HL-60 (cell line): Measurements from ENCODE around the gene OR1F1.
A peak's percentile ranks its signal among the peaks of the same experiment; 100 is the strongest.

Experiments
- DNase-seq, 2 experiments: peaks; one replicate each; pipeline ENCODE4 v3.0.0-alpha.2; 2010 to 2020; ENCODE audit warnings: low read depth in 1 of 2, low spot score in 1 of 2
- H3K27ac ChIP-seq: fragments of 250-450 bp; sonication (Bioruptor Pico); replicated peaks from 2 replicates; pipeline ENCODE4 v1.5.1; 2020; ENCODE audit warnings: mild to moderate bottlenecking, moderate library complexity
- H3K27me3 ChIP-seq: fragments of 250-450 bp; sonication (Bioruptor Pico); 2 replicates; pipeline ENCODE4 v1.5.1; 2021; ENCODE audit warnings: mild to moderate bottlenecking, moderate library complexity; ENCODE audit not compliant: insufficient read depth, poor library complexity, severe bottlenecking
- H3K4me3 ChIP-seq: replicated peaks from 2 replicates; pipeline ENCODE4 v1.5.1; 2011; ENCODE audit warnings: mild to moderate bottlenecking, control low read depth, low read length; ENCODE audit not compliant: insufficient read depth
- GABPA ChIP-seq: IDR thresholded peaks from 2 replicates; pipeline ENCODE4 v1.6.1; 2012; ENCODE audit warnings: low read depth
- POLR2AphosphoS5 ChIP-seq: IDR thresholded peaks from 2 replicates; pipeline ENCODE4 v1.6.1; 2012; ENCODE audit warnings: low read depth
- SPI1 ChIP-seq: IDR thresholded peaks from 2 replicates; pipeline ENCODE4 v1.6.1; 2012; ENCODE audit warnings: low read depth, mild to moderate bottlenecking, borderline replicate concordance
- TF ChIP-seq, protein P1 (sequence below): IDR thresholded peaks from one replicate; pipeline ENCODE4 v1.5.1; 2011; ENCODE audit warnings: low read length, control low read depth, inconsistent platforms; ENCODE audit not compliant: insufficient read depth
- TF ChIP-seq, protein P2 (sequence below): IDR thresholded peaks from 2 replicates; pipeline ENCODE4 v1.6.1; 2012; ENCODE audit warnings: low read depth; ENCODE audit not compliant: insufficient replicate concordance

OR1F1 gene

DNA sequence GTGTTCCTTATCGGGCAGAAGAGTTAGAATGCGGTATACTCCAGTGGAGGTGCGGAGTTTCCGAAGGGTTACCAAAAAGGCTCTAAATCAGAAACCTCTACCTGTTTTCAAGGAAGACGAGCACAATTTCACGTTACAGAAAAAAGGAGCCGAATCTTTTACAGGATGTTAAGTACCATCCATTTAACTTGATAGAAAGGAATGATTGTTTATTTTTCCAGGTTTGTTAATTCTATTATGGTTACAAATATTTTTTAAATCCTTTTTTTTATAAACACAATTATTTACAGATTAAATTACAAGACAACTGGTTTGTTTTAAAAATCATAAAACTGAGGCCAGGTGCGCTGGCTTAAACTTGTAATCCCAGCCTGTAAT lies 35.0 kb upstream of the OR1F1 start:
- H3K27me3 ChIP-seq = no peaks in the 10 kb centered on the region
- DNase-seq = no peak
- no peak overlapping the region for H3K27ac ChIP-seq
- H3K4me3 ChIP-seq = no peak overlapping the region
- TF ChIP-seq, protein P1, sequence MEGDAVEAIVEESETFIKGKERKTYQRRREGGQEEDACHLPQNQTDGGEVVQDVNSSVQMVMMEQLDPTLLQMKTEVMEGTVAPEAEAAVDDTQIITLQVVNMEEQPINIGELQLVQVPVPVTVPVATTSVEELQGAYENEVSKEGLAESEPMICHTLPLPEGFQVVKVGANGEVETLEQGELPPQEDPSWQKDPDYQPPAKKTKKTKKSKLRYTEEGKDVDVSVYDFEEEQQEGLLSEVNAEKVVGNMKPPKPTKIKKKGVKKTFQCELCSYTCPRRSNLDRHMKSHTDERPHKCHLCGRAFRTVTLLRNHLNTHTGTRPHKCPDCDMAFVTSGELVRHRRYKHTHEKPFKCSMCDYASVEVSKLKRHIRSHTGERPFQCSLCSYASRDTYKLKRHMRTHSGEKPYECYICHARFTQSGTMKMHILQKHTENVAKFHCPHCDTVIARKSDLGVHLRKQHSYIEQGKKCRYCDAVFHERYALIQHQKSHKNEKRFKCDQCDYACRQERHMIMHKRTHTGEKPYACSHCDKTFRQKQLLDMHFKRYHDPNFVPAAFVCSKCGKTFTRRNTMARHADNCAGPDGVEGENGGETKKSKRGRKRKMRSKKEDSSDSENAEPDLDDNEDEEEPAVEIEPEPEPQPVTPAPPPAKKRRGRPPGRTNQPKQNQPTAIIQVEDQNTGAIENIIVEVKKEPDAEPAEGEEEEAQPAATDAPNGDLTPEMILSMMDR = no peak
- TF ChIP-seq GABPA (no peak), POLR2AphosphoS5 (no peak), SPI1 (no peak)
- TF ChIP-seq, protein P2, sequence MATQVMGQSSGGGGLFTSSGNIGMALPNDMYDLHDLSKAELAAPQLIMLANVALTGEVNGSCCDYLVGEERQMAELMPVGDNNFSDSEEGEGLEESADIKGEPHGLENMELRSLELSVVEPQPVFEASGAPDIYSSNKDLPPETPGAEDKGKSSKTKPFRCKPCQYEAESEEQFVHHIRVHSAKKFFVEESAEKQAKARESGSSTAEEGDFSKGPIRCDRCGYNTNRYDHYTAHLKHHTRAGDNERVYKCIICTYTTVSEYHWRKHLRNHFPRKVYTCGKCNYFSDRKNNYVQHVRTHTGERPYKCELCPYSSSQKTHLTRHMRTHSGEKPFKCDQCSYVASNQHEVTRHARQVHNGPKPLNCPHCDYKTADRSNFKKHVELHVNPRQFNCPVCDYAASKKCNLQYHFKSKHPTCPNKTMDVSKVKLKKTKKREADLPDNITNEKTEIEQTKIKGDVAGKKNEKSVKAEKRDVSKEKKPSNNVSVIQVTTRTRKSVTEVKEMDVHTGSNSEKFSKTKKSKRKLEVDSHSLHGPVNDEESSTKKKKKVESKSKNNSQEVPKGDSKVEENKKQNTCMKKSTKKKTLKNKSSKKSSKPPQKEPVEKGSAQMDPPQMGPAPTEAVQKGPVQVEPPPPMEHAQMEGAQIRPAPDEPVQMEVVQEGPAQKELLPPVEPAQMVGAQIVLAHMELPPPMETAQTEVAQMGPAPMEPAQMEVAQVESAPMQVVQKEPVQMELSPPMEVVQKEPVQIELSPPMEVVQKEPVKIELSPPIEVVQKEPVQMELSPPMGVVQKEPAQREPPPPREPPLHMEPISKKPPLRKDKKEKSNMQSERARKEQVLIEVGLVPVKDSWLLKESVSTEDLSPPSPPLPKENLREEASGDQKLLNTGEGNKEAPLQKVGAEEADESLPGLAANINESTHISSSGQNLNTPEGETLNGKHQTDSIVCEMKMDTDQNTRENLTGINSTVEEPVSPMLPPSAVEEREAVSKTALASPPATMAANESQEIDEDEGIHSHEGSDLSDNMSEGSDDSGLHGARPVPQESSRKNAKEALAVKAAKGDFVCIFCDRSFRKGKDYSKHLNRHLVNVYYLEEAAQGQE = no peak

DNA sequence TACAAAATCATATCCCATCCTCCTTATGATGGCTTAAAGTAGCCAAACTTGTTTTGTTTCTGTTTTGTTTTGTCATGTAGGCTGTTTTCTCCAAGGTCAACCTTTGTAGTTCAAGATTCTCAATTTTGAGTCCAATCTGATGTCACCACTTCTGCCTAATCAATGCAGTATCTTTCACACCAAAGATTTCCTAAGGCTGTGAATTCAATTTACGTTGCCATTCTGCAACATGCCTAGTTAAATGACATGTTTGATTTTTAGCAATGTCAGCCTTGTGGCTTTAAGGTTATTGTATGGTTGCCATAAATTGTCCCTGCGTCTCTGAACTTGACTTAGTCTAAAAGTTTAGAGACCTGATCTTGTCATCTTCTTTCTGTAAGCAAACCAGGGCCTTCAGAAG lies 32.8 kb upstream of the OR1F1 start:
- TF ChIP-seq SPI1 = no peak
- TF ChIP-seq, protein P2 = no peak
- no peak overlapping the region for H3K4me3 ChIP-seq
- no peak for DNase-seq
- no peaks in the 10 kb centered on the region for H3K27me3 ChIP-seq
- H3K27ac ChIP-seq = no peak overlapping the region

DNA sequence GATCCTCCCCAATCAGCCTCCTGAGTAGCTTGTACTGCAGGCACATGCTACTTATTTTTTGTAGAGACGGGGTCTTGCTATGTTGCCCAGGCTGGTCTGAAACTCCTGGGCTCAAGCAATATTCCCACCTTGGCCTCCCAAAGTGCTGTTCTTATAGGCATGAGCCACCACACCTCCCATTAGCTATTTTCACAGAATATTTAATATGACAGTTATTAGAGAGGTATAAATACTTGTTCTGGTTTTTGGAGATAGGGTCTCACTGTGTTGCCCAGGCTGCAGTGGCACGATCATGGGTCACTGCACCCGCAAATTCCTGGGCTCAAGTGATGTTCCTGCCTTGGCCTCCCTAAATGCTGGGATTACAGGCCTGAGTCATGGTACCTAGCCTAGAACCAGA lies 32.0 kb upstream of the OR1F1 start:
- no peak for DNase-seq
- H3K27me3 ChIP-seq = no peaks in the 10 kb centered on the region
- TF ChIP-seq GABPA = no peak
- TF ChIP-seq, protein P1 = no peak

DNA sequence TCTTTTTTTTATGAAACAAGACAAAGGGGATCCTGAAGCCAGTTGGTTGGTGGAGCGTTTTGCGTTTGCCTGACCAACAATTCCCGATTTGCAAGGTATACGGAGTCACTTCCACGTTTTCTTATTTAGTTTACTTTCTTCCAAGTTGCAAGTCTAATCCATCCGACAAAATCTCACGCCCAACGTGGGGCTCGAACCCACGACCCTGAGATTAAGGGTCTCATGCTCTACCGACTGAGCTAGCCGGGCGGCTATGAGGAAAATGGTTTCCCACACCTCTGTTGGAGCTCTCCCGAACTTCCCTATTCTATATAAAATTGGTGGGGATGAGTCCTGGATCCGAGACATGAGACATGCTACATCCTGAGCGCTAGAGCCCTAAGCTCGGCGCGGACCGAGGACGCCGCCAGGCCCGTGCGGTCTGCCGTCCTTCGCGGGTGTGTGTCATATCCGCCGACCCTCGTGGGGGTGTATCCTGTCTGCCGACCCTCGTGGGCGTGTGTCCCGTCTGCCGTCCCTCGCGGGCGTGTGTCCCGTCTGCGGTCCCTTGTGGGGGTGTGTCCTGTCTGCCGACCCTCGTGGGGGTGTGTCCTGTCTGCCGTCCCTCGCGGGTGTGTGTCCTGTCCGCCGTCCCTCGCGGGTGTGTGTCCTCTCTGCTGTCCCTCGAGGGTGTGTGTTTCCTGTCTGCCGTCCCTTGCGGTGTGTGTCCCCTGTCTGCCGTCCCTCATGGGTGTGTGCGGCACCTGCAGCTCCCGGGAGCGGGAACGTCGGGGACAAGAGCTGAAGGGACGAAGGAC lies 30.6 kb upstream of the OR1F1 start:
- TF ChIP-seq GABPA (no peak), SPI1 (no peak), POLR2AphosphoS5 (no peak)
- TF ChIP-seq, protein P2 = no peak
- TF ChIP-seq, protein P1 = no peak
- peak; percentile 62 to 74 for DNase-seq
- Histone ChIP-seq H3K4me3 (peak overlapping the region; percentile 71), H3K27me3 (no peaks in the 10 kb centered on the region), H3K27ac (no peak overlapping the region)

More for the DNA sequence above, 32.0 kb upstream of the OR1F1 start:
- H3K27ac ChIP-seq = no peak overlapping the region
- no peak overlapping the region for H3K4me3 ChIP-seq
